Lower lobe of right lung (tissue), 2 donors: Measurements from ENCODE around the gene MYO5B. TPM values are rescaled to one million over a fixed set of nuclear protein-coding genes. Genes with fewer than 3 reads are reported as not detected.

Experiments
- ATAC-seq, 2 donors: fragments of 200-7000 bp; cut with Tn5 transposase; one replicate each; pipeline ENCODE4 v1.9.1; 2020 to 2022; ENCODE audit warnings: mild to moderate bottlenecking in 2 of 2, moderate library complexity in 2 of 2
- DNase-seq: peaks from one replicate; pipeline ENCODE4 v3.0.0-alpha.2; 2020
- H3K27ac ChIP-seq: fragments of 200-600 bp; one replicate; pipeline ENCODE4 v1.8.0; 2022
- H3K27me3 ChIP-seq: fragments of 200-600 bp; one replicate; pipeline ENCODE4 v1.8.0; 2022; ENCODE audit warnings: low read depth
- H3K36me3 ChIP-seq: fragments of 200-600 bp; one replicate; pipeline ENCODE4 v1.8.0; 2022; ENCODE audit warnings: mild to moderate bottlenecking
- H3K4me1 ChIP-seq: fragments of 200-600 bp; one replicate; pipeline ENCODE4 v1.8.0; 2022
- H3K4me3 ChIP-seq: fragments of 200-600 bp; one replicate; pipeline ENCODE4 v1.8.0; 2022; ENCODE audit warnings: mild to moderate bottlenecking
- H3K9me3 ChIP-seq: fragments of 200-600 bp; one replicate; pipeline ENCODE4 v1.8.0; 2022
- intact Hi-C: fragments of 100-400 bp; cut with DNase I; formaldehyde crosslinking; loops from one replicate; pipeline ENCODE4 v1.11.0; 2022
- total RNA-seq: library from RNA; stranded (reverse); fragmentation: NEBNext Ultra II Directional; extraction: Animal tissue kit (Norgen Biotek cat#: 25700); gene quantifications from one replicate; pipeline ENCODE4 v1.2.1, GENCODE V29; 2021
- TF ChIP-seq, protein P1 (sequence below): fragments of 200-600 bp; IDR thresholded peaks from one replicate; pipeline ENCODE4 v1.8.0; 2022; ENCODE audit warnings: antibody characterized with exemption, mild to moderate bottlenecking
- donor health status: DM: no; HTN: yes; CAD: no; lungs with severe emphysema.

MYO5B gene
- total RNA-seq, 1 donor from 2014 or later, result 23.3 TPM

DNA sequence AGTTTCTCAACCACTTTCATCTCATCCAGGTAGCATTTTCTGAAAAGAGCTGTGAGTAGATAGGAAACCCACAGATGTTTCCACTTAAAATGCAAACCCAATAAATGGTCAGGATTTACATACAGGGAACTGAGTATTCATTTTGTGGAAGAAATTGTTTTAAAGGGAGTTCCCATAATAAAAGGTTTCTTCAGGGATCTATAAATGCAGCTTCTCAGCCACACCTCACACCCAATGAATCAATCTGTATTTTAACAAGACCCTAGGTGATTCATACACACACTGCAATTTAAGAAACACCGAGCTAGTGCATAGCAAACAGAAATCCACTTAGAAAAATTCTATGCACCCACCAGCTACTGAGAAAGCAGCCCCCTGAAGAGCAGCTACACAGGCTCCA is 241.6 kb downstream of the MYO5B start:
- no peaks in the 10 kb centered on the region for H3K9me3 ChIP-seq
- intact Hi-C loops, result no loop called here
- DNase-seq (no peak), ATAC-seq (no peak)
- no peak overlapping the region for H3K27ac ChIP-seq
- no peaks in the 10 kb centered on the region for H3K4me1 ChIP-seq
- TF ChIP-seq, protein P1, sequence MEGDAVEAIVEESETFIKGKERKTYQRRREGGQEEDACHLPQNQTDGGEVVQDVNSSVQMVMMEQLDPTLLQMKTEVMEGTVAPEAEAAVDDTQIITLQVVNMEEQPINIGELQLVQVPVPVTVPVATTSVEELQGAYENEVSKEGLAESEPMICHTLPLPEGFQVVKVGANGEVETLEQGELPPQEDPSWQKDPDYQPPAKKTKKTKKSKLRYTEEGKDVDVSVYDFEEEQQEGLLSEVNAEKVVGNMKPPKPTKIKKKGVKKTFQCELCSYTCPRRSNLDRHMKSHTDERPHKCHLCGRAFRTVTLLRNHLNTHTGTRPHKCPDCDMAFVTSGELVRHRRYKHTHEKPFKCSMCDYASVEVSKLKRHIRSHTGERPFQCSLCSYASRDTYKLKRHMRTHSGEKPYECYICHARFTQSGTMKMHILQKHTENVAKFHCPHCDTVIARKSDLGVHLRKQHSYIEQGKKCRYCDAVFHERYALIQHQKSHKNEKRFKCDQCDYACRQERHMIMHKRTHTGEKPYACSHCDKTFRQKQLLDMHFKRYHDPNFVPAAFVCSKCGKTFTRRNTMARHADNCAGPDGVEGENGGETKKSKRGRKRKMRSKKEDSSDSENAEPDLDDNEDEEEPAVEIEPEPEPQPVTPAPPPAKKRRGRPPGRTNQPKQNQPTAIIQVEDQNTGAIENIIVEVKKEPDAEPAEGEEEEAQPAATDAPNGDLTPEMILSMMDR, result no peak
- H3K27me3 ChIP-seq, result no peaks in the 10 kb centered on the region
- no peaks in the 10 kb centered on the region for H3K36me3 ChIP-seq
- no peak overlapping the region for H3K4me3 ChIP-seq

DNA sequence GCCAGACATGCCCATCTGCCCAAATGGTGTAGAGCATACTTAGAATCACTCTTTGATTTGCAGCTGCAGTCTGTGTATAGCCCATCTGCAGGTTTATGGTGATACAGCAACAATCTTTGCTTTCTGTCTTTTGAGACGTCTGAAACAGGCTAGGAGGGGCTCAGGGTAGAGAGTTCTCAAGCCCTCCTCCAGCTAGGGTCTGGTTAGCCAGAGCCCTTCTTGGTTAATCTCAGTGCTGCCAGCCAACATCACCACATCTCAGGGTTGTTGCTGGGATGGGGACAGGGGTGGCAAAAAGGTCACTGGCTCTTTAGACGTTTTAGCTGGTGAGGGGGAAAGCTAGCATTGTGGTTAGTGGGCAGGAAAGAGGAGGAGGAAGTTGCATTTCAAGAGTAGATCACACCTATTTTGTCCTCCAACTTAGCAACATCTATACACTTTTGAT is 245.0 kb downstream of the MYO5B start:
- DNase-seq, result no peak
- no peaks in the 10 kb centered on the region for H3K27me3 ChIP-seq
- H3K9me3 ChIP-seq, result no peaks in the 10 kb centered on the region
- no peaks in the 10 kb centered on the region for H3K4me1 ChIP-seq
- H3K36me3 ChIP-seq, result no peaks in the 10 kb centered on the region
- TF ChIP-seq, protein P1, result no peak
- no peak overlapping the region for H3K27ac ChIP-seq
- intact Hi-C loops, result no loop called here
- H3K4me3 ChIP-seq, result no peak overlapping the region
- ATAC-seq, result no peak

DNA sequence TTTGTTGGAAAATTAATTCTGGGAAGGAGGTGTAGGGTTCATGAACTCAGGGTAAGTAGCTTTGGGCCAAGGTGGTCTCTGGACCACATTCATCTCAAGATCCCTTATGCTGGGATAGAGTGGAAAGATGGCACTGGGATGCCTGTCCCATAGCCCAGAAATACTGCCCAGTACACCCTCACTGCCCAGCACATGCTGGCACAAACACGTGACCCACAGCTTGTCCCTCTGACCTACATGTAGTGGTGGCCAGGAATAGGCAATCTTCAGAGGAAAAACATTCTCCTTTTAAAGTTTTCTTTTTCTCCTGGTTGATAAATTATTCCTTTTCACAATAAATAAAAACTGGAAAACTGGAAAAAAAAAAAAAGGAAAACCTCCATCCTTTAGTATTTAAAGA is 246.0 kb downstream of the MYO5B start:
- no peak for ATAC-seq
- Histone ChIP-seq H3K36me3 (no peaks in the 10 kb centered on the region), H3K4me3 (no peak overlapping the region), H3K27me3 (no peaks in the 10 kb centered on the region), H3K27ac (no peak overlapping the region), H3K4me1 (no peaks in the 10 kb centered on the region), H3K9me3 (no peaks in the 10 kb centered on the region)
- DNase-seq, result no peak
- intact Hi-C loops, result no loop called here
- TF ChIP-seq, protein P1, result no peak

DNA sequence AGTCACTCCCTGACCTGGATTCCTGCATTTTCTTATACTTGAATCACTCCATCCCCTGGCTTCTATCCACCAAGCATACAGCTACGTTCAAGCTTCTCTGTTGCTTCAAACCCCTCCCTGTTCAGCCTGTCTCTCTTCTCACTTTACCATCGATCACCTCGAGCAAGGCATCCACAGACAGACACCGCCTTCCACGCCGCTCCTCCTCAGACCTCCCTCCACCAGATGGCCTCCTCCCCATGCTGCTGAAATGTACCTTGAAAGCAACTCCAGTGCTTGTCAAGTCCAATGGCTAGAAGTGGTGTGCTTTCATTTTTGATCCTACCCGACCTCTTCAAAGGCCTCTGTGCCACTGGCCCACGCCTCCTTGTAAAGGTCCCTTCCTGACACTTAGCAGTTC is 250.3 kb downstream of the MYO5B start:
- H3K36me3 ChIP-seq, result no peaks in the 10 kb centered on the region
- intact Hi-C loops, result no loop called here

DNA sequence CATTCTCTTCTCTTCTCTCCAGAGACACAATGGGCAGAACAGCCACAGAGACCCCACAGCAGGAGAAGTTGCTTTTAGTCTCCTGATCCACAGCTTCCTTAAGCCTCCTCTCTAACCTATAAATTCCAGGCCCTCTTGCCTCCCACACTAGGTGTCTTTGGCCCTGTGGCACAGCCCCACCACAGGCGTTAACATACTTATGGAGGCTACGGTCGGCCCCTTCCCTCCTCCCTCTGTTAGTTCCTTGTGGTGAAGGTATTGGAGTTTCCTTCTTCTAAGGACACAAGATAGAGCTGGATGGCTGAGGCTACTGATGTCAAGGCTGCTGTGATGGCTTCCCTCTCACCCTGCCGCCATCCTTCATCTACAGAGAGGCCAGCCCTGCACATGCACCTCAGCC is 258.1 kb downstream of the MYO5B start:
- Histone ChIP-seq H3K4me1 (no peaks in the 10 kb centered on the region), H3K9me3 (no peaks in the 10 kb centered on the region), H3K27ac (no peak overlapping the region), H3K36me3 (no peaks in the 10 kb centered on the region), H3K4me3 (no peak overlapping the region), H3K27me3 (no peaks in the 10 kb centered on the region)
- intact Hi-C loops, result no loop called here
- no peak for ATAC-seq
- no peak for DNase-seq
- TF ChIP-seq, protein P1, result no peak

More for the DNA sequence above, 250.3 kb downstream of the MYO5B start:
- DNase-seq (no peak), ATAC-seq (peak; percentile 43 to 64)
- Histone ChIP-seq H3K27me3 (no peaks in the 10 kb centered on the region), H3K9me3 (no peaks in the 10 kb centered on the region), H3K4me3 (no peak overlapping the region), H3K27ac (no peak overlapping the region), H3K4me1 (no peaks in the 10 kb centered on the region)
- TF ChIP-seq, protein P1, result no peak

DNA sequence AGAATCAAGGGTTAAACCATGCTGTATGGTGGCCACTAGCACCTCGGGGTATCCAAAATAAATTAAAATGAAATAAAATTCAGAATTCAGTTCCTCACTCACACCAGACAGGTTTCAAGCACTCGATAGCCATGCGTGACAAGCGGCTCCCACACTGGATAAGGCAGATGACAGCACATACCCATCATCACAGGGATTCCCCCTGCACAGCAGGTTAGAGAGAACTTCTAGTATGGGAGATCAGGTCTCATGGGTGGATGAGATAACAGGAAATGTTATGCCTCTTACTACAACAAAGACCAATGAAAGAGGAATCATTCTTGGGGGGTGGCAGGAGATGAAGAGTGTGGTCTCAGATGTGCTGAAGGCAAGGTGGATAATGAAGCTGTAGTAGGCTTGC is 259.7 kb downstream of the MYO5B start:
- H3K27me3 ChIP-seq, result no peaks in the 10 kb centered on the region
- DNase-seq (no peak), ATAC-seq (no peak)
- intact Hi-C loops, result no loop called here
- H3K4me1 ChIP-seq, result no peaks in the 10 kb centered on the region
- TF ChIP-seq, protein P1, result no peak
- no peak overlapping the region for H3K4me3 ChIP-seq
- no peaks in the 10 kb centered on the region for H3K9me3 ChIP-seq
- no peaks in the 10 kb centered on the region for H3K36me3 ChIP-seq
- no peak overlapping the region for H3K27ac ChIP-seq
